ENCODE results near the gene RNASE13. TPM values are rescaled to one million over a fixed set of nuclear protein-coding genes. Genes with fewer than 3 reads are reported as not detected.

The RNASE13 gene
- not detected for total RNA-seq

- DNase-seq (ENCODE audit: low spot score), result no peak
These were observed at the start of gene RNASE13 for GRCh38 chr14:21034707-21035106. RNASE13 (minus strand) TSS chr14:21034807; CDS start chr14:21034288, 519 bp downstream.

GRCh38 chr14:21084396-21084795 lies 49.8 kb upstream of the RNASE13 start:
- no peak for DNase-seq (ENCODE audit: low spot score)

- no peak for DNase-seq (ENCODE audit: low spot score)
These were observed 49.1 kb upstream of the RNASE13 start for GRCh38 chr14:21083565-21084325.

GRCh38 chr14:21081521-21082142 lies 47.0 kb upstream of the RNASE13 start:
- DNase-seq (ENCODE audit: low spot score), result no peak

- no peak for DNase-seq (ENCODE audit: low spot score)
These were observed 44.1 kb upstream of the RNASE13 start for GRCh38 chr14:21078726-21079125.

GRCh38 chr14:21078287-21078686 lies 43.7 kb upstream of the RNASE13 start:
- DNase-seq (ENCODE audit: low spot score), result no peak

GRCh38 chr14:21077672-21078071 lies 43.1 kb upstream of the RNASE13 start:
- DNase-seq (ENCODE audit: low spot score), result no peak

- no peak for DNase-seq (ENCODE audit: low spot score)
These were observed 41.3 kb upstream of the RNASE13 start for GRCh38 chr14:21075719-21076437.

- DNase-seq (ENCODE audit: low spot score), result no peak
These were observed 40.0 kb upstream of the RNASE13 start for GRCh38 chr14:21074398-21075272.

GRCh38 chr14:21073921-21074320 lies 39.3 kb upstream of the RNASE13 start:
- no peak for DNase-seq (ENCODE audit: low spot score)

GRCh38 chr14:21072781-21073339 lies 38.3 kb upstream of the RNASE13 start:
- DNase-seq (ENCODE audit: low spot score), result no peak

GRCh38 chr14:21072031-21072473 lies 37.4 kb upstream of the RNASE13 start:
- DNase-seq (ENCODE audit: low spot score), result no peak

GRCh38 chr14:21071225-21072030 lies 36.8 kb upstream of the RNASE13 start:
- peak; percentile 86 for DNase-seq (ENCODE audit: low spot score)

- DNase-seq (ENCODE audit: low spot score), result peak; percentile 69
These were observed 36.1 kb upstream of the RNASE13 start for GRCh38 chr14:21070610-21071224.

- DNase-seq (ENCODE audit: low spot score), result no peak
These were observed 35.5 kb upstream of the RNASE13 start, which contains the start of gene ARHGEF40 for GRCh38 chr14:21070083-21070609. ARHGEF40 (plus strand) TSS chr14:21070304; CDS start chr14:21070397, 93 bp downstream.

GRCh38 chr14:21069388-21070082 lies 34.9 kb upstream of the RNASE13 start:
- no peak for DNase-seq (ENCODE audit: low spot score)

- no peak for DNase-seq (ENCODE audit: low spot score)
These were observed 34.1 kb upstream of the RNASE13 start for GRCh38 chr14:21068521-21069387.

All from ureter (tissue), 1 donor.